GM18867 (cell line): ENCODE data around the gene ZC3H10.
"Not testable (repeated sequence)": the region's sequence is repeated elsewhere in the genome, so short reads cannot be mapped to it uniquely, and the experiment has no call there.

Experiments used
- ATAC-seq: cut with Tn5 transposase; IDR thresholded peaks from one replicate; pipeline ENCODE4 v1.9.1; 2021; ENCODE audit warnings: mild to moderate bottlenecking, moderate library complexity; ENCODE audit not compliant: unreplicated experiment

Gene ZC3H10

GRCh38 chr12:56102683-56103065 lies 15.4 kb upstream of the ZC3H10 start:
- ATAC-seq: no peak

DNA sequence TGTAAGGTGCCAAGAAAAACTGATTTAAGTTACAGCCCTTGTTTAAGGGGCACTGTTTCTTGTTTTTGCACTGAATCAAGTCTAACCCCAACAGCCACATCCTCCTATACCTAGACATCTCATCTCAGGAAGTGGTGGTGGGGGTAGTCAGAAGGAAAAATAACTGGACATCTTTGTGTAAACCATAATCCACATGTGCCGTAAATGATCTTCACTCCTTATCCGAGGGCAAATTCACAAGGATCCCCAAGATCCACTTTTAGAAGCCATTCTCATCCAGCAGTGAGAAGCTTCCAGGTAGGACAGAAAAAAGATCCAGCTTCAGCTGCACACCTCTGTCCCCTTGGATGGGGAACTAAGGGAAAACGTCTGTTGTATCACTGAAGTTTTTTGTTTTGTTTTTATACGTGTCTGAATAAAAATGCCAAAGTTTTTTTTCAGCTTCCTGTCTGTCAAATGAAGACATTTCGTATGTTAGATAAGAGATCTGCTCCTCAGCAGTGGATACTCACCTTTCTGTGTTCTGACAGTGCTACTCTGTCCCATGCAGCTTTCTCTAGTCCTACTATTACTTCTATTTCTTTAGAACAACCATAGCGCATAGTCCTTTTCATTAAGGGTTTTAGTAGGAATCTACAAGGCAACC lies 14.9 kb upstream of the ZC3H10 start:
- ATAC-seq: no peak

- ATAC-seq: no peak
Observed at GRCh38 chr12:56103823-56104108, 14.3 kb upstream of the ZC3H10 start.

DNA sequence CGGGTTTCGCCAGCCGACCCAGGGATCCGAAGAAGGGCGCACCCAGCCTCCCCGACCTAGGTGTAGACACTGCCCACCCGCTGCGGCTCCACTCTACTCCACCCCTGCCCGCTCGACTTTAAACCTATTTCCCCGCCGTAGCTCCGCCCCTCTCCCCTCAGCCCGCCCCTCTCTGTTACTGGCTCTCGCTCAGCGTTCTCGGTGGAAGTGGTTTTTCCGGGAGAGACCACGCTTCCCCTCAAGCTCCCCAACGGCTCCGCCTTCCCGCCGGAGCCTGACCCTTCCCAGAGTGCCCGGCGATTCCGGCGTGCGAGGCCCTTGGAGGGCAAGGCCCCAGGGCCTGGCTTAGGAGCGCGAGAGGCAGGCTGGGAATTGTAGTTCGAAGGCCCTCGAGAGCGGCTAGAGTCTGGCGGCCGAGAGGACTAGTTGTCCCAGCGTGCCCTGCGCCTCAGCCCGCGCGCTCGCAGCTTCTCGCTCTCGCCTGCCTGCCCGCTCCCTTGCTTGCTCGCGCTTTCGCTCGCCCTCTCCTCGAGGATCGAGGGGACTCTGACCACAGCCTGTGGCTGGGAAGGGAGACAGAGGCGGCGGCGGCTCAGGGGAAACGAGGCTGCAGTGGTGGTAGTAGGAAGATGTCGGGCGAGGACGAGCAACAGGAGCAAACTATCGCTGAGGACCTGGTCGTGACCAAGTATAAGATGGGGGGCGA lies 13.8 kb upstream of the ZC3H10 start, which contains the start of gene PA2G4:
Gene PA2G4 (plus strand): TSS at position 451 of the 706 bp plus-strand sequence. CDS start 179 bp downstream, at position 630.
- peak; percentile 95 for ATAC-seq

- peak; percentile 17 for ATAC-seq
Observed at GRCh38 chr12:56104815-56105608, 13.1 kb upstream of the ZC3H10 start.

GRCh38 chr12:56105609-56105902 lies 12.5 kb upstream of the ZC3H10 start:
- no peak for ATAC-seq

GRCh38 chr12:56107242-56107641 lies 10.8 kb upstream of the ZC3H10 start:
- ATAC-seq: no peak

DNA sequence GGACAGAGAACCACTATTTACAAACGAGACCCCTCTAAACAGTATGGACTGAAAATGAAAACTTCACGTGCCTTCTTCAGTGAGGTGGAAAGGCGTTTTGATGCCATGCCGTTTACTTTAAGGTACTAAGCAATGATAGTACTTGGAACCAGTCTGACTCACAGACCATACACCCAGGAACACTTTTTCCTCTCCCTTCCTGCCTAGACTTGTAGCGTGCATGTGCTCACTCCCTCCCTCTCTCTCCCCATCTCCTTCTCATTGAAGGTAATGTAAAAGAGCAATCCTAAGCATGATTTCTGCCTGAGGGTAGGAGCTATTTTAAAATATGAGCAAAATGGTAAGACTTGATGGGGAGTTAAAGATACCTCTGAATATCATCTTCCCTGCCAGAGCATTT lies 7.5 kb upstream of the ZC3H10 start:
- no peak for ATAC-seq

- ATAC-seq: no peak
Observed at GRCh38 chr12:56114084-56114483, 4.0 kb upstream of the ZC3H10 start.

DNA sequence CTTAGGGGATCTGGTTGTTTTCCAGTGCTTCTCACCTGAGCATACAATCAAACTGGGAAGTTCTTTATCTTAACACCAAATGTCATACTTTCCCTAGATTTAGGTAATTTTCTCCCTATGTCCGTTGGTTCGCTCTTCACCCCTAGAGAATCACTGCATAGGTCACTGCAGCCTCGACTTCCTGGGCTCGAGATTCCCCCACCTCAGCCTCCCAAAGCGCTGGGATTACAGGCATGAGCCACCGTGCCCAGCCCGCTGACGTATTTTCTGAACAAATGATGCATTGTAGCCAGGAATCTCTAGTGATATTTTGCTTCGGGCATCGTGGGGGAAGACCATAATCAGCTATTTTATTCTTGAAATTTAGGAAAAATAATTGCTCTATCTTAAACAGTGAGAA lies 2.7 kb upstream of the ZC3H10 start:
- no peak for ATAC-seq

DNA sequence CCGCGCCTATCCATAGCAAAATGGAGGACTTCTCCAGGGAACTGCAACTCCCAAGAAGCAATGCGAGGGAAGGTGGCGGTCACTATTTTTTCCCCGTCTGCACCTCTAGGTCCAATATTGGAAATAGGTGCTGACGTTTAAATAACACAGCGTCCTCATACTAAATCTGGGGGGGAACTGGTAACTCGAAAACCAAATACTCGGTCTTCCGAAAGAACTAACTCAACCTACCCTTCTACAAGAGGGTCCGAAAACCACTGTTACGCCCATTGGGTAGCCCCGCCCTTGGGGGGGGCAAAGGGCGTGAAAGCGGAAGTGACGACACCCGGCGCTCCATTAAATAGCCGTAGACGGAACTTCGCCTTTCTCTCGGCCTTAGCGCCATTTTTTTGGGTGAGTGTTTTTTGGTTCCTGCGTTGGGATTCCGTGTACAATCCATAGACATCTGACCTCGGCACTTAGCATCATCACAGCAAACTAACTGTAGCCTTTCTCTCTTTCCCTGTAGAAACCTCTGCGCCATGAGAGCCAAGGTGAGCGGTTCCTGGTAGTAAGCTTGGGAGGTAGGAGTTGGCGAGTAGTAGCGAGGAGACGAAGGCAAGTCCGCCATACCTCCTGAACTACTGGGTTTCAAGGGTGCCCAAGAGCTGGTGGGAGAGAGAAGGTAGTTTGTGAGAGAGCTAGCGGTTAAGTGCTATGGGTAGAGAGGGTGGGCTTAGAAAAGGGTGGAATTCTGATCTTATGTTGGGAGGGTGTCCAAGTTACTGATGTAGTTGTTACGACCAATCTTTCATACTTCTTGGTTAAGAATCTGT lies 1.6 kb upstream of the ZC3H10 start, which contains the start of gene RPL41:
Gene RPL41 (plus strand): TSS at position 367 of the 815 bp plus-strand sequence.
- peak; percentile 44 for ATAC-seq

DNA sequence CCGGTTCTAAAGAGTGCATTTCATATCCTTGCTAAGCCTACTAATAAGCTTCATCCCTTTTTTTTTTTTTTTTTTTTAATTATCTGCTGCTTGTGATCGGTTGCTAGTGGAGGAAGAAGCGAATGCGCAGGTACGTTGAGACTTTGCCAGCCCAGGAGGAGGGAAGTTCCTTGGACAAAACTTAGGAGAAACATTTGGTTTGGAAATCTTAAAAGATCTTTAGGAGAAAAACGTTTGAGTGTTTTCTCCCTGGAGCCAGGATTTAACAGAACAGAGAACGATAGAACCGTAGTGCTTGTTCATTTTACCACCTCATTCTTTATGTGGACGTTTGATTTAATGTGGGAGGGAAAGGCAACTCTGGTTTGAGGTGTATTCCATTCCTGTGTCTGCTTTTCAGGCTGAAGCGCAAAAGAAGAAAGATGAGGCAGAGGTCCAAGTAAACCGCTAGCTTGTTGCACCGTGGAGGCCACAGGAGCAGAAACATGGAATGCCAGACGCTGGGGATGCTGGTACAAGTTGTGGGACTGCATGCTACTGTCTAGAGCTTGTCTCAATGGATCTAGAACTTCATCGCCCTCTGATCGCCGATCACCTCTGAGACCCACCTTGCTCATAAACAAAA lies 872 bp upstream of the ZC3H10 start:
- not testable (repeated sequence) for ATAC-seq

GRCh38 chr12:56118688-56119357 lies 757 bp downstream of the ZC3H10 start:
- peak; percentile 9 for ATAC-seq

GRCh38 chr12:56119361-56119796 lies 1.3 kb downstream of the ZC3H10 start:
- no peak for ATAC-seq

- no peak for ATAC-seq
Observed at GRCh38 chr12:56120158-56120846, 2.2 kb downstream of the ZC3H10 start.

DNA sequence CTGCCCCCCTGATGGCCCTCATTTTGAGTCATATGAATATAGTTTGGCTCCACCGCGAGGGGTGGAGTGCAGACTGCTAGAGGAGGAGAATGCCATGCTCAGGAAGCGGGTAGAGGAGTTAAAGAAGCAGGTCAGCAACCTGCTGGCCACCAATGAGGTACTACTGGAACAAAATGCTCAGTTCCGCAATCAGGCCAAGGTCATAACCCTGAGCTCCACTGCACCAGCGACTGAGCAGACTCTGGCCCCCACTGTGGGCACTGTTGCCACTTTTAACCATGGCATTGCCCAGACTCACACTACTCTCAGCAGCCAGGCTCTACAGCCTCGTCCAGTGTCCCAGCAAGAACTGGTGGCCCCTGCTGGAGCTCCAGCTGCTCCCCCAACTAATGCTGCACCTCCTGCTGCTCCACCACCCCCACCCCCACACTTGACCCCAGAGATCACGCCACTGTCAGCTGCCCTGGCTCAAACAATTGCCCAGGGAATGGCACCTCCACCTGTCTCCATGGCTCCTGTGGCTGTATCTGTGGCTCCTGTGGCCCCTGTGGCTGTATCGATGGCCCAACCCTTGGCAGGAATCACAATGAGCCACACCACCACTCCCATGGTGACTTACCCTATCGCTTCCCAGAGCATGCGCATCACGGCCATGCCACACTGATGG lies 3.3 kb downstream of the ZC3H10 start:
- no peak for ATAC-seq

DNA sequence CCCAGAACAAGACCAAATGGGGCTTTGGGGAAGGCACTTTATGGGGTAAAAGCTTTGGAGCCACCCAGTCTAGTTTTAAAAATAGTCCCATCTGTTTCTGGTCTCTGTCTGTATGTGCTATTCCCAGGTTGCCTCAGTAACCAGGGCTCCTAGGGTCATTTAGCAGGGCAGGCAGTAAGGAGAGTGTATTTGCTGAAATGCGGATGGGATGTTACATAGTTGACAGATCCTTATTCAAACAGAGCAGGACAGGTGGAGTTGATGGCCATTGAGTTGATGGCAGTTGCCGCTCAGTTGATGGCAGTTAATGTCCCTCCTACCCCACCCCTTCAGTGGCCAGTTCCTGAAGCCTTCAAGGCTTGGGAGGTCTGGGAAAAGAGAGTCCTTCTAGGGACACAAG lies 4.6 kb downstream of the ZC3H10 start:
- ATAC-seq: no peak

DNA sequence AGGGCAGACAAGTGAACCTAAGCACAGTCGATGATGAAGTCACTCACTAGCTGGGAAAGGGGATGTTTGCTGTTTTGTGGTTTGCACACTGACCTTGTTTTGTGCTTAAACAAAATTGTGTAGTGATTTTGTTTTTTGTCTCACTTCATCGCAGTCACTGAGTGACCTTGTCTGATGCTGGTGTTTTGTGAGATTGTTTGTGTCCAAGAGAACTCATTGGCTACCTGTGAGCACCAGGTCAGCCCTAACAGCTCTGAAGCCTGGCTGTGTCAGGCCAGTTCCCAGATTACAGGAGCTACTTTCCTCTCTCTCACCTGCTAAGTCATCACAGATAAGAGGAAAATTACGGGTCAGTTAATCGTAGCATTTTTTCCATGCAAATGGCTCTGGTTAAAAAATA lies 6.1 kb downstream of the ZC3H10 start:
- no peak for ATAC-seq

GRCh38 chr12:56126732-56127239 lies 8.7 kb downstream of the ZC3H10 start:
- ATAC-seq: no peak
